Measurements from ENCODE around the gene TSHZ2.

DNA sequence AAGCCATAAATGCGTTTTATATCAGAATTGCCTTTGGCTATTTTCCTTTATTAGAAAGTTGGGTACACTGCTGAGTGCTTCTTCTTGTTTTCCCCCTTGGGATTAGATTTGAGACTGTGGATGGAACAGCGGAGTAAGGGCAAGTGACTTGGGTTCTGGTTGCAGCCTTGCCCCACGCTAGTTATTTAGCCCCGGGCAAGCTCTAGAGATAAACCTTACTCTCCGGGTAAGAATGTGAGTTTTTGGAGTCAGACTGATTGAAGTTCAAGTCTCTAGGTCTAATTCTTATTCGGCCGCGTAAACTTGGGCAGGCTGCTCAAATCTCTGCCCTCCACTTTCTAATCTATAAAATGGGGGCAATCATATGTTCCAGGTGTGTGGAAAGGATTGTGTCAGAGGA, 8.9 kb downstream of the TSHZ2 start:
- TF ChIP-seq, protein P1, sequence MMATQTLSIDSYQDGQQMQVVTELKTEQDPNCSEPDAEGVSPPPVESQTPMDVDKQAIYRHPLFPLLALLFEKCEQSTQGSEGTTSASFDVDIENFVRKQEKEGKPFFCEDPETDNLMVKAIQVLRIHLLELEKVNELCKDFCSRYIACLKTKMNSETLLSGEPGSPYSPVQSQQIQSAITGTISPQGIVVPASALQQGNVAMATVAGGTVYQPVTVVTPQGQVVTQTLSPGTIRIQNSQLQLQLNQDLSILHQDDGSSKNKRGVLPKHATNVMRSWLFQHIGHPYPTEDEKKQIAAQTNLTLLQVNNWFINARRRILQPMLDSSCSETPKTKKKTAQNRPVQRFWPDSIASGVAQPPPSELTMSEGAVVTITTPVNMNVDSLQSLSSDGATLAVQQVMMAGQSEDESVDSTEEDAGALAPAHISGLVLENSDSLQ (IDR thresholded peaks at IDR 0.05), result no peak
- TF ChIP-seq ARNT (IDR thresholded peaks at IDR 0.05), result no peak
- TF ChIP-seq FOXM1 (IDR thresholded peaks at IDR 0.05; ENCODE audit: borderline replicate concordance), result no peak
- no peak for TF ChIP-seq SUZ12 (IDR thresholded peaks at IDR 0.05)
- TF ChIP-seq HDGF (IDR thresholded peaks at IDR 0.05; ENCODE audit: borderline replicate concordance), result no peak
- no peak for TF ChIP-seq BHLHE40 (IDR thresholded peaks at IDR 0.05; ENCODE audit: borderline replicate concordance)

All from HEK293T (cell line).